Activated T-helper 2 cell treated with anti-CD3 and anti-CD28 coated beads, Interferon-gamma antibody, Interleukin-2, Interleukin-4, amounts not matched to agents 10 μg/mL and 5 μg/mL and 100 μg/mL, durations not matched to agents 14 hours and 24 hours and 36 hours (primary cell): ENCODE measurements around the gene KLK1. TPM values are rescaled to one million over a fixed set of nuclear protein-coding genes. Genes with fewer than 3 reads are reported as not detected.

ENCODE experiments used
- DNase-seq: peaks from one replicate; pipeline ENCODE4 v3.0.0; 2021; ENCODE audit warnings: low spot score
- H3K27ac Mint-ChIP-seq: one replicate; pipeline ENCODE4 v1.8.0; 2021; ENCODE audit warnings: mixed read lengths
- H3K27me3 Mint-ChIP-seq: one replicate; pipeline ENCODE4 v1.8.0; 2021; ENCODE audit warnings: low read depth, mixed read lengths
- H3K36me3 Mint-ChIP-seq: one replicate; pipeline ENCODE4 v1.8.0; 2021; ENCODE audit warnings: low read depth, mixed read lengths
- H3K4me1 Mint-ChIP-seq: one replicate; pipeline ENCODE4 v1.8.0; 2021; ENCODE audit warnings: low read depth, mixed read lengths
- H3K4me3 Mint-ChIP-seq: one replicate; pipeline ENCODE4 v1.8.0; 2021; ENCODE audit warnings: low read depth, mild to moderate bottlenecking, moderate library complexity, mixed read lengths
- H3K9me3 Mint-ChIP-seq: one replicate; pipeline ENCODE4 v1.8.0; 2021; ENCODE audit warnings: mixed read lengths
- intact Hi-C: fragments of 100-400 bp; cut with micrococcal nuclease; formaldehyde crosslinking; loops from one replicate; pipeline ENCODE4 v1.15.1; 2023
- total RNA-seq: library from RNA; stranded (reverse); gene quantifications from 2 replicates; pipeline ENCODE4 v1.2.3, GENCODE V29; 2022

The KLK1 gene
- total RNA-seq, 1 donor from 2014 or later, result 3.0 TPM

GRCh38 chr19:50833117-50833801 lies 9.7 kb upstream of the KLK1 start, which contains the start of gene KLK15:
Gene KLK15 (minus strand): TSS chr19:50833574. CDS start chr19:50831492, 2,082 bp downstream.
- Mint-ChIP-seq H3K27me3 (peaks cover 30% of the 10 kb centered on the region), H3K27ac (no peak within 1 kb of the TSS), H3K36me3 (no peaks in the 10 kb centered on the region), H3K4me1 (peaks cover 10% of the 10 kb centered on the region), H3K9me3 (no peaks in the 10 kb centered on the region), H3K4me3 (no peak within 1 kb of the TSS)
- intact Hi-C loops, result loop anchor here (10.0 kb wide), 1 partner anchor 92 kb away; no protein-coding TSS in a partner anchor
- no peak for DNase-seq

GRCh38 chr19:50832666-50833065 lies 9.1 kb upstream of the KLK1 start:
- H3K4me3 Mint-ChIP-seq, result no peak overlapping the region
- no peaks in the 10 kb centered on the region for H3K9me3 Mint-ChIP-seq
- H3K27ac Mint-ChIP-seq, result no peak overlapping the region
- no peaks in the 10 kb centered on the region for H3K36me3 Mint-ChIP-seq
- peaks cover 28% of the 10 kb centered on the region for H3K27me3 Mint-ChIP-seq
- no peak for DNase-seq
- peaks cover 8% of the 10 kb centered on the region for H3K4me1 Mint-ChIP-seq
- intact Hi-C loops, result loop anchor here (10.0 kb wide), 1 partner anchor 92 kb away; no protein-coding TSS in a partner anchor

GRCh38 chr19:50831026-50831396 lies 7.4 kb upstream of the KLK1 start:
- DNase-seq, result no peak
- no peaks in the 10 kb centered on the region for H3K36me3 Mint-ChIP-seq
- H3K9me3 Mint-ChIP-seq, result no peaks in the 10 kb centered on the region
- intact Hi-C loops, result loop anchor here (10.0 kb wide), 1 partner anchor 94 kb away; no protein-coding TSS in a partner anchor
- no peak overlapping the region for H3K4me3 Mint-ChIP-seq
- H3K27me3 Mint-ChIP-seq, result peaks cover 15% of the 10 kb centered on the region
- peaks cover 5% of the 10 kb centered on the region for H3K4me1 Mint-ChIP-seq
- H3K27ac Mint-ChIP-seq, result no peak overlapping the region

GRCh38 chr19:50830266-50831025 lies 6.9 kb upstream of the KLK1 start:
- Mint-ChIP-seq H3K4me3 (no peak overlapping the region), H3K27ac (no peak overlapping the region), H3K4me1 (peaks cover 3% of the 10 kb centered on the region), H3K36me3 (no peaks in the 10 kb centered on the region), H3K27me3 (peaks cover 16% of the 10 kb centered on the region), H3K9me3 (no peaks in the 10 kb centered on the region)
- DNase-seq, result no peak
- intact Hi-C loops, result loop anchor here (10.0 kb wide), 1 partner anchor 94 kb away; no protein-coding TSS in a partner anchor

- DNase-seq, result no peak
- no peak overlapping the region for H3K27ac Mint-ChIP-seq
- H3K36me3 Mint-ChIP-seq, result no peaks in the 10 kb centered on the region
- H3K9me3 Mint-ChIP-seq, result no peaks in the 10 kb centered on the region
- H3K4me3 Mint-ChIP-seq, result no peak overlapping the region
- peaks cover 12% of the 10 kb centered on the region for H3K27me3 Mint-ChIP-seq
- intact Hi-C loops, result loop anchor here (10.0 kb wide), 1 partner anchor 95 kb away; no protein-coding TSS in a partner anchor
- H3K4me1 Mint-ChIP-seq, result no peaks in the 10 kb centered on the region
Observed at GRCh38 chr19:50829801-50830200, 6.2 kb upstream of the KLK1 start.

GRCh38 chr19:50827476-50827875 lies 3.9 kb upstream of the KLK1 start:
- no peaks in the 10 kb centered on the region for H3K4me1 Mint-ChIP-seq
- H3K9me3 Mint-ChIP-seq, result no peaks in the 10 kb centered on the region
- H3K4me3 Mint-ChIP-seq, result no peak overlapping the region
- no peaks in the 10 kb centered on the region for H3K36me3 Mint-ChIP-seq
- no peak for DNase-seq
- H3K27me3 Mint-ChIP-seq, result peaks cover 13% of the 10 kb centered on the region
- no peak overlapping the region for H3K27ac Mint-ChIP-seq
- intact Hi-C loops, result no loop called here

GRCh38 chr19:50826492-50827240 lies 3.1 kb upstream of the KLK1 start:
- H3K27ac Mint-ChIP-seq, result no peak overlapping the region
- no peaks in the 10 kb centered on the region for H3K9me3 Mint-ChIP-seq
- intact Hi-C loops, result no loop called here
- peaks cover 20% of the 10 kb centered on the region for H3K27me3 Mint-ChIP-seq
- no peak overlapping the region for H3K4me3 Mint-ChIP-seq
- no peak for DNase-seq
- H3K4me1 Mint-ChIP-seq, result no peaks in the 10 kb centered on the region
- no peaks in the 10 kb centered on the region for H3K36me3 Mint-ChIP-seq

GRCh38 chr19:50822661-50823208 lies 852 bp downstream of the KLK1 start:
- peaks cover 34% of the 10 kb centered on the region for H3K27me3 Mint-ChIP-seq
- H3K4me1 Mint-ChIP-seq, result peaks cover 19% of the 10 kb centered on the region
- no peak for DNase-seq
- no peaks in the 10 kb centered on the region for H3K36me3 Mint-ChIP-seq
- H3K27ac Mint-ChIP-seq, result no peak overlapping the region
- H3K9me3 Mint-ChIP-seq, result no peaks in the 10 kb centered on the region
- H3K4me3 Mint-ChIP-seq, result no peak overlapping the region
- intact Hi-C loops, result no loop called here

GRCh38 chr19:50821622-50822021 lies 2.0 kb downstream of the KLK1 start:
- H3K27me3 Mint-ChIP-seq, result peaks cover 34% of the 10 kb centered on the region
- no peak overlapping the region for H3K4me3 Mint-ChIP-seq

GRCh38 chr19:50821248-50821612 lies 2.4 kb downstream of the KLK1 start:
- intact Hi-C loops, result no loop called here
- H3K4me3 Mint-ChIP-seq, result no peak overlapping the region
- H3K27me3 Mint-ChIP-seq, result peaks cover 34% of the 10 kb centered on the region
- no peak overlapping the region for H3K27ac Mint-ChIP-seq
- H3K36me3 Mint-ChIP-seq, result no peaks in the 10 kb centered on the region
- peaks cover 31% of the 10 kb centered on the region for H3K4me1 Mint-ChIP-seq
- DNase-seq, result no peak
- H3K9me3 Mint-ChIP-seq, result peaks cover 6% of the 10 kb centered on the region

More at GRCh38 chr19:50821622-50822021, 2.0 kb downstream of the KLK1 start:
- no peak for DNase-seq
- Mint-ChIP-seq H3K4me1 (peaks cover 28% of the 10 kb centered on the region), H3K9me3 (peaks cover 4% of the 10 kb centered on the region), H3K27ac (no peak overlapping the region), H3K36me3 (no peaks in the 10 kb centered on the region)
- intact Hi-C loops, result no loop called here

GRCh38 chr19:50820549-50821247 lies 2.9 kb downstream of the KLK1 start:
- H3K36me3 Mint-ChIP-seq, result no peaks in the 10 kb centered on the region
- peaks cover 10% of the 10 kb centered on the region for H3K9me3 Mint-ChIP-seq
- no peak for DNase-seq
- H3K27ac Mint-ChIP-seq, result peak overlapping the region; percentile 58
- H3K27me3 Mint-ChIP-seq, result peaks cover 31% of the 10 kb centered on the region
- H3K4me1 Mint-ChIP-seq, result peaks cover 32% of the 10 kb centered on the region
- intact Hi-C loops, result no loop called here
- H3K4me3 Mint-ChIP-seq, result peak overlapping the region; percentile 61

- Mint-ChIP-seq H3K4me1 (peaks cover 32% of the 10 kb centered on the region), H3K27me3 (peaks cover 31% of the 10 kb centered on the region), H3K27ac (peak overlapping the region; percentile 58), H3K36me3 (no peaks in the 10 kb centered on the region), H3K4me3 (peak overlapping the region; percentile 61), H3K9me3 (peaks cover 10% of the 10 kb centered on the region)
- no peak for DNase-seq
- intact Hi-C loops, result no loop called here
Observed at GRCh38 chr19:50820086-50820485, 3.5 kb downstream of the KLK1 start.
